Measurements from ENCODE around the gene FAM240A. TPM values are rescaled to one million over a fixed set of nuclear protein-coding genes. Genes with fewer than 3 reads are reported as not detected.

FAM240A gene
- total RNA-seq, 3 donors from 2014 or later (not counting 1 experiment from before 2014, with no cell fraction given): not detected

DNA sequence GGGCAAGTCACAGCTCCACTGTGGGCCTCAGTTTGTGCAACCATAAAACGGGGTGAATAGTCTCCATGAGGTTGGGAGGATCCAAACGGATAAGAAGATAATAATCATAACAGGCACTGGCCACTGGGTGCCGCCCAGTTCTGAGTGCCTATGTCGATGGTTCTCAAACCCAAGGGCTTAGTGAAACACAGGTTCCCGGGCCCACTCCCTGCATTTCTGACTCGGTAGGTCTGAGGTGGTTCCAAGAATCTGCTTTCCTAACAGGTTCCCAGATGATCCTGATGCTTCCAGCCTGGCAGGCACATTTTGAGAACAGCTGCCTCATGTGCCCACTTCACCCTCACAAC lies 60.0 kb downstream of the FAM240A start:
- intact Hi-C loops (cut with micrococcal nuclease): no loop called here
- 86% methylated on average over 6 of the region's 6 CpGs for WGBS (ENCODE audit: insufficient coverage)
- Histone ChIP-seq H3K4me3 (ENCODE audit: low read length) (no peak overlapping the region), H3K27me3 (ENCODE audit: control insufficient read depth, insufficient read depth, low read length) (no peaks in the 10 kb centered on the region), H3K27ac (ENCODE audit: low read length) (no peak overlapping the region), H3K4me1 (ENCODE audit: control insufficient read depth, insufficient read depth, low read length) (no peaks in the 10 kb centered on the region), H3K9me3 (ENCODE audit: control insufficient read depth, insufficient read depth, low read length) (no peaks in the 10 kb centered on the region), H3K36me3 (ENCODE audit: control insufficient read depth, insufficient read depth, low read length) (no peaks in the 10 kb centered on the region)
- H3K36me3 Mint-ChIP-seq: no peaks in the 10 kb centered on the region
- TF ChIP-seq, protein P1, sequence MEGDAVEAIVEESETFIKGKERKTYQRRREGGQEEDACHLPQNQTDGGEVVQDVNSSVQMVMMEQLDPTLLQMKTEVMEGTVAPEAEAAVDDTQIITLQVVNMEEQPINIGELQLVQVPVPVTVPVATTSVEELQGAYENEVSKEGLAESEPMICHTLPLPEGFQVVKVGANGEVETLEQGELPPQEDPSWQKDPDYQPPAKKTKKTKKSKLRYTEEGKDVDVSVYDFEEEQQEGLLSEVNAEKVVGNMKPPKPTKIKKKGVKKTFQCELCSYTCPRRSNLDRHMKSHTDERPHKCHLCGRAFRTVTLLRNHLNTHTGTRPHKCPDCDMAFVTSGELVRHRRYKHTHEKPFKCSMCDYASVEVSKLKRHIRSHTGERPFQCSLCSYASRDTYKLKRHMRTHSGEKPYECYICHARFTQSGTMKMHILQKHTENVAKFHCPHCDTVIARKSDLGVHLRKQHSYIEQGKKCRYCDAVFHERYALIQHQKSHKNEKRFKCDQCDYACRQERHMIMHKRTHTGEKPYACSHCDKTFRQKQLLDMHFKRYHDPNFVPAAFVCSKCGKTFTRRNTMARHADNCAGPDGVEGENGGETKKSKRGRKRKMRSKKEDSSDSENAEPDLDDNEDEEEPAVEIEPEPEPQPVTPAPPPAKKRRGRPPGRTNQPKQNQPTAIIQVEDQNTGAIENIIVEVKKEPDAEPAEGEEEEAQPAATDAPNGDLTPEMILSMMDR (IDR thresholded peaks at IDR 0.05): no peak
- DNase-seq (no peak), ATAC-seq (no peak)
- H3K27me3 Mint-ChIP-seq (ENCODE audit: low read depth in 2 of 2): peaks cover 0 to 4% of the 10 kb centered on the region in 2 donors
- H3K27ac Mint-ChIP-seq: no peak overlapping the region
- no peak overlapping the region for H3K4me3 Mint-ChIP-seq
- H3K9me3 Mint-ChIP-seq: no peaks in the 10 kb centered on the region
- H3K4me1 Mint-ChIP-seq: no peaks in the 10 kb centered on the region

DNA sequence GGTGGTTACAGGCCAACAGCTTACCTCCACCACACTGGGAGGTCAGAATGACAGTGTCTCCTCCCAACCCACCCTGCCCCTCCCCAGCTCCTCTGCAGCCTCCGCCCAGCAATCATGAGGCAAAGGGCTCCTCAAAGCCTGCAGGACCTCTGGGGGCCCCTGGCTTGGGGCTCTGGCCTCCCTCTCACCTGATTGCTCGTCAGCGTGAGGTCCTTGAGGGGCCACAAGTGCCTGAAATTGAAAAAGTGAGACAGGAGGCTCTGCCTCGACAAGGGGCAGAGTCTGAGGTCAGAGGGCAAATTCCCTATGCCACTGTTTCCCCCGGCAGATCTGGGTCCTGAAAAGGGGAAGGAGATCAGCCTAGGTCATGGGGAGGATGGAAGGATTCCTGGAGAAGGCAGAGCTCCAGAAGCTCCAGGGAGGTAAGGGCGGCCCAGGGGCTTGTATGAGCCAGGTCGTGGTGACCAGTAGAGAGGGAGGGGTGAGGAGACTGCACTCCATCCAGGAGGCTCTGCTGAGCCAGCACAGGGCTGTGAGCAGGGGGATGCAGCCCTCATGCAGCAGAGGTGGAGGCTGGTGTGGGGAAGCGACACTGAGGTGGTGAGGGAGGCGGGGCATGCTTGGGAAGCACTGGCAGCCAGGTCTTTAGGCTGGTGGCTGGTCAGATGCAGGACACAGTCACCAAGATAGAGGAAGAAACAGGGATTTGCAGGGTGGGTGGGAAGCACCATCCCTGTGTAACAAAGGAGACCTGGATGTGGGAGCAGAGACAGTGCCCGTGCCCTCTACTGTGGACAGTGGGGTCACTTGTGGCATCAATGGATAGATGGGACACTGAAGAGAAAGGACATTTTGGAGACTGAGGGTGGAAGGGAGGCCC lies 61.1 kb downstream of the FAM240A start:
- DNase-seq: no peak
- no peak for ATAC-seq
- Mint-ChIP-seq H3K27ac (no peak overlapping the region), H3K4me3 (no peak overlapping the region), H3K36me3 (no peaks in the 10 kb centered on the region), H3K9me3 (no peaks in the 10 kb centered on the region), H3K27me3 (ENCODE audit: low read depth in 2 of 2) (peaks cover 0 to 4% of the 10 kb centered on the region in 2 donors), H3K4me1 (no peaks in the 10 kb centered on the region)
- Histone ChIP-seq H3K36me3 (ENCODE audit: control insufficient read depth, insufficient read depth, low read length) (no peaks in the 10 kb centered on the region), H3K4me3 (ENCODE audit: low read length) (no peak overlapping the region), H3K27me3 (ENCODE audit: control insufficient read depth, insufficient read depth, low read length) (no peaks in the 10 kb centered on the region), H3K9me3 (ENCODE audit: control insufficient read depth, insufficient read depth, low read length) (no peaks in the 10 kb centered on the region), H3K4me1 (ENCODE audit: control insufficient read depth, insufficient read depth, low read length) (no peaks in the 10 kb centered on the region), H3K27ac (ENCODE audit: low read length) (no peak overlapping the region)
- TF ChIP-seq, protein P1 (IDR thresholded peaks at IDR 0.05): no peak
- WGBS (ENCODE audit: insufficient coverage): 88% methylated on average over 10 of the region's 10 CpGs
- intact Hi-C loops (cut with micrococcal nuclease): no loop called here

DNA sequence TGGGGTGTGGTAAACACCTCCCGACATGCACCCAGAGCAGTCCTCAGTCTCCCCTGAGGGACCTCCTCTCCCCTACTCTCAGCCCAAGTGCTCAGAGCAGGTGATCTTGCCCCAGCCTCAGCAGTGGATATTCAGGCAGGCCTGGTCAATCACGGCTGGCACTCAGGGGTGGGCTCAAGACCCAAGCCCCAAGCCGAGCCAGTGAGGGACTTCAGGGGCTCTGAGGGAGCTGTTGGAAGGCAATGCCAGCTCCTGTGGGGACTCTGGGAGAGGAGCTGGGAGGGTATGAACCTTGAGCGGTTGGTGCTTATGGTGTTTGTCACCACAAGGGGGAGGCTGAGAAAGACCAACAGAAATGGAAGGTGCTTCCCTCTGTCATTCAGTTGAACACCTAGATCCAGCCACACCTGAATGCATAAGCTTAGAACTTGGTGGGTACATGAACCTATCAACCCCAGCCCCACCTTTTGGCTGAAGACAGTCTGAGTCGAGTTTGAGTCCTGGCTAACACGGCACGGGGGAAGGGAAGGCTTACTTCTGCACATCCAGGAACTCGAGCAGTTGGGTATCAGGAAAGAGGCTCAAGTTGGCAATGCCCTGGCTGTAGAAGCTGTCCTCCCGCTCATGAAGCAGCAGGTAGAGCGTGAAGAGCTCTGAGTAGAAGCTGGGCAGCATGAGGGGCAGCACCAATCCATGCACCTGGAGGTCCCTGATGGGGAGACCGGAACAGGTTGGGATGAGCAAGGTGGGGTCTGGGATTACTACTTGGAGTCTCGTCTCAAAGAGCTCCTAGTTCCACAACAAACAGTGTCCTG lies 61.9 kb downstream of the FAM240A start:
- Histone ChIP-seq H3K4me3 (ENCODE audit: low read length) (no peak overlapping the region), H3K36me3 (ENCODE audit: control insufficient read depth, insufficient read depth, low read length) (no peaks in the 10 kb centered on the region), H3K27ac (ENCODE audit: low read length) (no peak overlapping the region), H3K27me3 (ENCODE audit: control insufficient read depth, insufficient read depth, low read length) (no peaks in the 10 kb centered on the region), H3K9me3 (ENCODE audit: control insufficient read depth, insufficient read depth, low read length) (no peaks in the 10 kb centered on the region), H3K4me1 (ENCODE audit: control insufficient read depth, insufficient read depth, low read length) (no peaks in the 10 kb centered on the region)
- Mint-ChIP-seq H3K27ac (no peak overlapping the region), H3K4me1 (no peaks in the 10 kb centered on the region), H3K36me3 (no peaks in the 10 kb centered on the region), H3K4me3 (no peak overlapping the region), H3K27me3 (ENCODE audit: low read depth in 2 of 2) (peaks cover 0 to 4% of the 10 kb centered on the region in 2 donors), H3K9me3 (no peaks in the 10 kb centered on the region)
- 90% methylated on average over 12 of the region's 12 CpGs for WGBS (ENCODE audit: insufficient coverage)
- intact Hi-C loops (cut with micrococcal nuclease): no loop called here
- DNase-seq: no peak
- no peak for ATAC-seq
- TF ChIP-seq, protein P1 (IDR thresholded peaks at IDR 0.05): no peak

Data from natural killer cell (primary cell).